GM12874 (cell line): ENCODE data around the gene INPP4B.

Experiments used
- CTCF ChIP-seq: IDR thresholded peaks from 2 replicates; pipeline ENCODE4 v1.5.1; 2011; ENCODE audit warnings: low read depth, mild to moderate bottlenecking, control low read depth, low read length, moderate library complexity; ENCODE audit not compliant: insufficient read depth

Gene INPP4B

GRCh38 chr4:142081025-142081424 lies 765.1 kb downstream of the INPP4B start:
- no peak for TF ChIP-seq CTCF

GRCh38 chr4:142079959-142080358 lies 766.1 kb downstream of the INPP4B start:
- TF ChIP-seq CTCF = no peak

- TF ChIP-seq CTCF = no peak
Measured at GRCh38 chr4:142077048-142077447, 769.1 kb downstream of the INPP4B start.

GRCh38 chr4:142065086-142065647 lies 780.9 kb downstream of the INPP4B start:
- TF ChIP-seq CTCF = no peak

- no peak for TF ChIP-seq CTCF
Measured at GRCh38 chr4:142064181-142064580, 781.9 kb downstream of the INPP4B start.

GRCh38 chr4:142045996-142046395 lies 800.1 kb downstream of the INPP4B start:
- TF ChIP-seq CTCF = no peak

GRCh38 chr4:142044271-142044670 lies 801.8 kb downstream of the INPP4B start:
- no peak for TF ChIP-seq CTCF
